Loucy (cell line): ENCODE data around the gene ARPC4.

Source experiments
- H2AFZ ChIP-seq: fragments of 200-600 bp; sonication (generic); 2 replicates; pipeline ENCODE4 v1.6.0; 2016; ENCODE audit warnings: antibody characterized with exemption, mild to moderate bottlenecking, low read length, moderate library complexity
- H3F3A ChIP-seq: fragments of 200-600 bp; 2 replicates; pipeline ENCODE4 v1.6.0; 2016; ENCODE audit warnings: antibody characterized with exemption, low read depth, mild to moderate bottlenecking
- H3K27me3 ChIP-seq: fragments of 200-600 bp; sonication (generic); 2 replicates; pipeline ENCODE4 v1.6.1; 2014; ENCODE audit warnings: low read length, mild to moderate bottlenecking; ENCODE audit not compliant: insufficient read depth, poor library complexity, severe bottlenecking
- H3K36me3 ChIP-seq: fragments of 200-600 bp; sonication (generic); 2 replicates; pipeline ENCODE4 v1.6.1; 2016; ENCODE audit warnings: low read length; ENCODE audit not compliant: insufficient read depth
- H3K4me1 ChIP-seq: fragments of 200-600 bp; sonication (generic); 2 replicates; pipeline ENCODE4 v1.5.1; 2014; ENCODE audit warnings: low read length, mild to moderate bottlenecking; ENCODE audit not compliant: insufficient read depth, poor library complexity, severe bottlenecking
- H3K4me2 ChIP-seq: fragments of 200-600 bp; sonication (generic); 2 replicates; pipeline ENCODE4 v1.6.0; 2014; ENCODE audit warnings: antibody characterized with exemption, low read length, low read depth, mild to moderate bottlenecking; ENCODE audit not compliant: poor library complexity, severe bottlenecking
- H3K4me3 ChIP-seq: fragments of 200-600 bp; sonication (generic); 2 replicates; pipeline ENCODE4 v1.5.1; 2014; ENCODE audit warnings: low read length, mild to moderate bottlenecking, mixed read lengths; ENCODE audit not compliant: poor library complexity, severe bottlenecking
- H3K79me2 ChIP-seq: fragments of 200-600 bp; sonication (generic); 2 replicates; pipeline ENCODE4 v1.6.1; 2014; ENCODE audit warnings: low read length; ENCODE audit not compliant: insufficient read depth
- H3K9ac ChIP-seq: fragments of 200-600 bp; sonication (generic); 2 replicates; pipeline ENCODE4 v1.6.0; 2014; ENCODE audit warnings: mild to moderate bottlenecking, low read depth, low read length, moderate library complexity; ENCODE audit not compliant: poor library complexity, severe bottlenecking
- H3K9me2 ChIP-seq: fragments of 200-600 bp; sonication (generic); replicated peaks from 2 replicates; pipeline ENCODE4 v1.6.1; 2016; ENCODE audit warnings: low read depth, low read length, mixed read lengths
- H3K9me3 ChIP-seq: fragments of 200-600 bp; sonication (generic); 2 replicates; pipeline ENCODE4 v1.6.1; 2014; ENCODE audit warnings: mild to moderate bottlenecking, antibody characterized with exemption, low read length, low read depth; ENCODE audit not compliant: insufficient read depth
- H4K20me1 ChIP-seq: fragments of 200-600 bp; sonication (generic); 2 replicates; pipeline ENCODE4 v1.6.0; 2014; ENCODE audit warnings: antibody characterized with exemption, low read length, mild to moderate bottlenecking; ENCODE audit not compliant: insufficient read depth, poor library complexity, severe bottlenecking
- EZH2phosphoT487 ChIP-seq: fragments of 200-600 bp; IDR thresholded peaks from 2 replicates; pipeline ENCODE4 v1.6.1; 2018; ENCODE audit warnings: antibody characterized with exemption, mild to moderate bottlenecking, moderate library complexity, borderline replicate concordance
- TF ChIP-seq, protein P1 (sequence below): fragments of 200-600 bp; sonication (generic); conservative IDR thresholded peaks from 2 replicates; pipeline ENCODE4 v1.5.1; 2014; ENCODE audit warnings: mild to moderate bottlenecking, antibody characterized with exemption, low read length

Gene ARPC4

DNA sequence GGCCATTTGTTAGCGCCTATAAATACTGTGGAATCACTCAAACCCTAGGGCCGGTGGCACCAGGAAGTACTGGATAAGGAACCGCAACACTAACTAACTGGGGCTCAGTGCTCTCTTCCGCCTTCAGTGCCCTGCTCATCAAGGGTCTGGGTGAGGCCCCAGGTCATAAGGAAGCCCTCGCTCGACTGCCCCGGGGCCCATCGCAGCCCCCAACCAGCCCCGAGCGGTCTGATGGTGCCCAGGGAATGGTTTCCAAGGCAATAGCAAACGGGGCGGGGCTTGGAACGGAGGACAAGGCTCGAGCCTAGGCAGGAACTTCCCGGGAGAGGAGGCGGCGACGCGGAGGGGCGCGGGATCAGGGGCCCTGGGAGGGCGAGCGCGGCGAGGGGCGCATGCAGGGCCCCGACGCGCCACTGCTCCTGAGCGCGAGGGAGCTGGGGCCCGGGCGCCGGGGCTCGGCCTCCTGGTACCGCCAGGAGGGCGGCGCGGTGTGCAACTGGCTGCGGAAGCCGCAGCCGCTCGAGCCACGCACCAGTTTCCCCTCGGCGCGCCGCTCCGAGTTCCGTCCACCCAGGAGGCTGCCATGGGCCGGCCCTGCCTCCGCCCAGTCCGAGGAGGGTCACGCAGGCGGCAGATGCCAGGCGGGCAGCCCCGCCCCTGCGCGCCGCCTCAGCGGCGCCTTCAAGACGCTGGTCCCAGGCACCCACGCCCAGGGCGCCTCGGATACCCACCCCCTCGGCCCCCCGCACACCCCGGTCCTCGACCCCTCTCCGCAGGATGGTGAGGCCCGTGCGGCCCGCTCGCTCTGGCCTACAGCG is 16.9 kb downstream of the ARPC4 start, which contains the start of gene TTLL3:
TSS of gene TTLL3 (plus strand) at position 648 of the 818 bp plus-strand sequence. CDS start 400 bp downstream, outside the sequence.
- Histone ChIP-seq H3K36me3 (peaks cover 48% of the 10 kb centered on the region), H3K9me2 (no peaks in the 10 kb centered on the region), H3K4me1 (no peaks in the 10 kb centered on the region), H3F3A (no peaks in the 10 kb centered on the region; the same call in 1 of the 2 replicates), H3K4me3 (no peak within 1 kb of the TSS), H3K79me2 (no peaks in the 10 kb centered on the region), H3K9me3 (no peaks in the 10 kb centered on the region), H3K27me3 (no peaks in the 10 kb centered on the region), H2AFZ (no peak within 1 kb of the TSS), H4K20me1 (no peaks in the 10 kb centered on the region), H3K9ac (no peak within 1 kb of the TSS), H3K4me2 (no peak within 1 kb of the TSS)
- TF ChIP-seq EZH2phosphoT487: no peak
- TF ChIP-seq, protein P1, sequence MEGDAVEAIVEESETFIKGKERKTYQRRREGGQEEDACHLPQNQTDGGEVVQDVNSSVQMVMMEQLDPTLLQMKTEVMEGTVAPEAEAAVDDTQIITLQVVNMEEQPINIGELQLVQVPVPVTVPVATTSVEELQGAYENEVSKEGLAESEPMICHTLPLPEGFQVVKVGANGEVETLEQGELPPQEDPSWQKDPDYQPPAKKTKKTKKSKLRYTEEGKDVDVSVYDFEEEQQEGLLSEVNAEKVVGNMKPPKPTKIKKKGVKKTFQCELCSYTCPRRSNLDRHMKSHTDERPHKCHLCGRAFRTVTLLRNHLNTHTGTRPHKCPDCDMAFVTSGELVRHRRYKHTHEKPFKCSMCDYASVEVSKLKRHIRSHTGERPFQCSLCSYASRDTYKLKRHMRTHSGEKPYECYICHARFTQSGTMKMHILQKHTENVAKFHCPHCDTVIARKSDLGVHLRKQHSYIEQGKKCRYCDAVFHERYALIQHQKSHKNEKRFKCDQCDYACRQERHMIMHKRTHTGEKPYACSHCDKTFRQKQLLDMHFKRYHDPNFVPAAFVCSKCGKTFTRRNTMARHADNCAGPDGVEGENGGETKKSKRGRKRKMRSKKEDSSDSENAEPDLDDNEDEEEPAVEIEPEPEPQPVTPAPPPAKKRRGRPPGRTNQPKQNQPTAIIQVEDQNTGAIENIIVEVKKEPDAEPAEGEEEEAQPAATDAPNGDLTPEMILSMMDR: no peak

- TF ChIP-seq, protein P1: no peak
- TF ChIP-seq EZH2phosphoT487: no peak
- Histone ChIP-seq H2AFZ (no peak overlapping the region), H3K9ac (no peak overlapping the region), H3F3A (no peaks in the 10 kb centered on the region; the same call in 1 of the 2 replicates), H3K4me3 (no peak overlapping the region), H3K79me2 (no peaks in the 10 kb centered on the region), H3K36me3 (peaks cover 42% of the 10 kb centered on the region; the same call in 1 of the 2 replicates), H4K20me1 (no peaks in the 10 kb centered on the region), H3K4me2 (no peak overlapping the region), H3K4me1 (no peaks in the 10 kb centered on the region), H3K9me3 (no peaks in the 10 kb centered on the region), H3K27me3 (no peaks in the 10 kb centered on the region), H3K9me2 (no peaks in the 10 kb centered on the region)
Observed at GRCh38 chr3:9810433-9810770, 17.5 kb downstream of the ARPC4 start.

DNA sequence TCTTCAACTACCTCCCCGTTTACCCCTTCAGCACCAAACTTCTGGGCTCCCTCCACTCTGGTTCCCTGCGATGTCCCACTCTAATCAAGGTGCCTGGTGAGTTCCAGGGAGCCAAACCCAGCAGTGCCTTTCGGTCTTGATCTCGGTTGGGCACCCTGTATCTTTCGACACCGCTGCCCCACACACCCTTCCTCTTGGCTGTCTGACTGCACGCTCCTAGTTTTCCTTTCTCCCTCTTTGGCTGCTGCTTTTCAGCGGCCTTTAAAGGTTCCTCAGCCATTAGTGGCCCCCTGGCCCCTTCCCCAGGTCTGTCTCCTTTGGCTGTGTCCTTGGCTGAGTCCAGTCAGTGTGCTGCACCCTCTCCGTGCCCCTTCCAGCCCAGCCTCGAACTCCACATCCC is 18.0 kb downstream of the ARPC4 start:
- H3K4me3 ChIP-seq: no peak overlapping the region
- TF ChIP-seq EZH2phosphoT487: no peak
- TF ChIP-seq, protein P1: no peak
- no peaks in the 10 kb centered on the region for H3K9me2 ChIP-seq
- no peaks in the 10 kb centered on the region; the same call in 1 of the 2 replicates for H3F3A ChIP-seq
- no peaks in the 10 kb centered on the region for H4K20me1 ChIP-seq
- H3K27me3 ChIP-seq: no peaks in the 10 kb centered on the region
- peaks cover 38% of the 10 kb centered on the region; the same call in 1 of the 2 replicates for H3K36me3 ChIP-seq
- H3K9ac ChIP-seq: no peak overlapping the region
- no peak overlapping the region for H3K4me2 ChIP-seq
- H3K9me3 ChIP-seq: no peaks in the 10 kb centered on the region
- H3K79me2 ChIP-seq: no peaks in the 10 kb centered on the region
- H3K4me1 ChIP-seq: no peaks in the 10 kb centered on the region
- H2AFZ ChIP-seq: no peak overlapping the region
